Activated T-cell treated with anti-CD3 and anti-CD28 coated beads, Interleukin-2, amount 50 U/mL, for 4 hours (primary cell): Measurements from ENCODE around the gene IP6K3. TPM values are rescaled to one million over a fixed set of nuclear protein-coding genes. Genes with fewer than 3 reads are reported as not detected.

Experiments used
- ATAC-seq, 2 donors: fragments of 200-7000 bp; cut with Tn5 transposase; one replicate each; pipeline ENCODE4 v1.10.0; 2021
- DNase-seq: peaks from one replicate; pipeline ENCODE4 v3.0.0-alpha.2; 2020
- H3K27me3 Mint-ChIP-seq: one replicate; pipeline ENCODE4 v1.8.0; 2021; ENCODE audit warnings: low read depth, mixed read lengths
- H3K36me3 Mint-ChIP-seq: one replicate; pipeline ENCODE4 v1.8.0; 2022; ENCODE audit warnings: mixed read lengths; ENCODE audit not compliant: insufficient read depth
- H3K4me1 Mint-ChIP-seq: one replicate; pipeline ENCODE4 v1.8.0; 2021; ENCODE audit warnings: low read depth, mixed read lengths
- H3K4me3 Mint-ChIP-seq: one replicate; pipeline ENCODE4 v1.8.0; 2021; ENCODE audit warnings: mild to moderate bottlenecking, moderate library complexity, mixed read lengths
- H3K9me3 Mint-ChIP-seq: one replicate; pipeline ENCODE4 v1.8.0; 2021; ENCODE audit warnings: mixed read lengths
- total RNA-seq, 3 donors: library from RNA; stranded (reverse); gene quantifications; one replicate each; pipeline ENCODE4 v1.2.1, GENCODE V29; 2021

The IP6K3 gene
- total RNA-seq, 3 donors from 2014 or later: not detected

- no peak for ATAC-seq
- no peaks in the 10 kb centered on the region for H3K4me1 Mint-ChIP-seq
- peaks cover 3% of the 10 kb centered on the region for H3K27me3 Mint-ChIP-seq
Observed at GRCh38 chr6:33731751-33732282, 14.9 kb downstream of the IP6K3 start.

GRCh38 chr6:33731035-33731434 lies 15.7 kb downstream of the IP6K3 start:
- H3K36me3 Mint-ChIP-seq: no peaks in the 10 kb centered on the region
- H3K27me3 Mint-ChIP-seq: peaks cover 3% of the 10 kb centered on the region
- H3K9me3 Mint-ChIP-seq: no peaks in the 10 kb centered on the region

More at GRCh38 chr6:33731751-33732282, 14.9 kb downstream of the IP6K3 start:
- H3K9me3 Mint-ChIP-seq: no peaks in the 10 kb centered on the region
- DNase-seq: no peak
- no peaks in the 10 kb centered on the region for H3K36me3 Mint-ChIP-seq
- H3K4me3 Mint-ChIP-seq: no peak overlapping the region

GRCh38 chr6:33730611-33731010 lies 16.1 kb downstream of the IP6K3 start:
- no peaks in the 10 kb centered on the region for H3K9me3 Mint-ChIP-seq
- H3K36me3 Mint-ChIP-seq: no peaks in the 10 kb centered on the region
- H3K27me3 Mint-ChIP-seq: peaks cover 3% of the 10 kb centered on the region

More at GRCh38 chr6:33731035-33731434, 15.7 kb downstream of the IP6K3 start:
- ATAC-seq: no peak
- Mint-ChIP-seq H3K4me3 (no peak overlapping the region), H3K4me1 (no peaks in the 10 kb centered on the region)
- DNase-seq: no peak

GRCh38 chr6:33729059-33729458 lies 17.6 kb downstream of the IP6K3 start:
- H3K4me3 Mint-ChIP-seq: no peak overlapping the region
- H3K36me3 Mint-ChIP-seq: no peaks in the 10 kb centered on the region
- H3K27me3 Mint-ChIP-seq: peaks cover 3% of the 10 kb centered on the region
- DNase-seq (no peak), ATAC-seq (no peak)
- H3K9me3 Mint-ChIP-seq: no peaks in the 10 kb centered on the region
- H3K4me1 Mint-ChIP-seq: peaks cover 11% of the 10 kb centered on the region

More at GRCh38 chr6:33730611-33731010, 16.1 kb downstream of the IP6K3 start:
- ATAC-seq (no peak), DNase-seq (no peak)
- Mint-ChIP-seq H3K4me1 (no peaks in the 10 kb centered on the region), H3K4me3 (no peak overlapping the region)

- no peak for DNase-seq
- Mint-ChIP-seq H3K36me3 (no peaks in the 10 kb centered on the region), H3K4me3 (no peak overlapping the region), H3K27me3 (peaks cover 5% of the 10 kb centered on the region), H3K4me1 (peaks cover 17% of the 10 kb centered on the region), H3K9me3 (no peaks in the 10 kb centered on the region)
- ATAC-seq: no peak
Observed at GRCh38 chr6:33728438-33728837, 18.3 kb downstream of the IP6K3 start.

GRCh38 chr6:33727932-33728331 lies 18.8 kb downstream of the IP6K3 start:
- Mint-ChIP-seq H3K36me3 (no peaks in the 10 kb centered on the region), H3K9me3 (no peaks in the 10 kb centered on the region), H3K4me3 (no peak overlapping the region), H3K27me3 (peaks cover 5% of the 10 kb centered on the region), H3K4me1 (peaks cover 18% of the 10 kb centered on the region)
- ATAC-seq (no peak), DNase-seq (no peak)

- Mint-ChIP-seq H3K9me3 (no peaks in the 10 kb centered on the region), H3K4me1 (peaks cover 18% of the 10 kb centered on the region), H3K36me3 (no peaks in the 10 kb centered on the region), H3K27me3 (peaks cover 5% of the 10 kb centered on the region), H3K4me3 (no peak overlapping the region)
- ATAC-seq (no peak), DNase-seq (no peak)
Observed at GRCh38 chr6:33727126-33727525, 19.6 kb downstream of the IP6K3 start.

GRCh38 chr6:33726696-33727095 lies 20.0 kb downstream of the IP6K3 start:
- H3K4me3 Mint-ChIP-seq: no peak overlapping the region
- H3K27me3 Mint-ChIP-seq: peaks cover 5% of the 10 kb centered on the region
- no peaks in the 10 kb centered on the region for H3K9me3 Mint-ChIP-seq
- peaks cover 18% of the 10 kb centered on the region for H3K4me1 Mint-ChIP-seq
- DNase-seq: no peak
- no peak for ATAC-seq
- no peaks in the 10 kb centered on the region for H3K36me3 Mint-ChIP-seq

- Mint-ChIP-seq H3K4me1 (peaks cover 18% of the 10 kb centered on the region), H3K27me3 (peaks cover 3% of the 10 kb centered on the region), H3K36me3 (no peaks in the 10 kb centered on the region), H3K9me3 (no peaks in the 10 kb centered on the region), H3K4me3 (no peak overlapping the region)
- ATAC-seq (no peak), DNase-seq (no peak)
Observed at GRCh38 chr6:33725891-33726673, 20.6 kb downstream of the IP6K3 start.

GRCh38 chr6:33725222-33725621 lies 21.5 kb downstream of the IP6K3 start:
- Mint-ChIP-seq H3K36me3 (no peaks in the 10 kb centered on the region), H3K9me3 (no peaks in the 10 kb centered on the region), H3K4me1 (peaks cover 18% of the 10 kb centered on the region), H3K4me3 (no peak overlapping the region), H3K27me3 (peaks cover 9% of the 10 kb centered on the region)
- DNase-seq: no peak
- ATAC-seq: no peak

- no peaks in the 10 kb centered on the region for H3K9me3 Mint-ChIP-seq
- ATAC-seq (peak; percentile 41 to 62), DNase-seq (no peak)
- peaks cover 18% of the 10 kb centered on the region for H3K4me1 Mint-ChIP-seq
- H3K36me3 Mint-ChIP-seq: no peaks in the 10 kb centered on the region
- peaks cover 11% of the 10 kb centered on the region for H3K27me3 Mint-ChIP-seq
- no peak overlapping the region for H3K4me3 Mint-ChIP-seq
Observed at GRCh38 chr6:33724102-33725023, 22.3 kb downstream of the IP6K3 start.

GRCh38 chr6:33723371-33724085 lies 23.2 kb downstream of the IP6K3 start:
- Mint-ChIP-seq H3K4me1 (peaks cover 18% of the 10 kb centered on the region), H3K4me3 (no peak overlapping the region), H3K27me3 (peaks cover 11% of the 10 kb centered on the region), H3K36me3 (no peaks in the 10 kb centered on the region), H3K9me3 (no peaks in the 10 kb centered on the region)
- DNase-seq: no peak
- ATAC-seq: no peak

GRCh38 chr6:33722103-33722623 lies 24.5 kb downstream of the IP6K3 start:
- no peaks in the 10 kb centered on the region for H3K9me3 Mint-ChIP-seq
- H3K4me1 Mint-ChIP-seq: peaks cover 18% of the 10 kb centered on the region
- peaks cover 11% of the 10 kb centered on the region for H3K27me3 Mint-ChIP-seq
- H3K4me3 Mint-ChIP-seq: no peak overlapping the region
- H3K36me3 Mint-ChIP-seq: no peaks in the 10 kb centered on the region
- DNase-seq: no peak
- ATAC-seq: no peak

GRCh38 chr6:33721508-33721907 lies 25.2 kb downstream of the IP6K3 start:
- ATAC-seq: no peak
- H3K4me3 Mint-ChIP-seq: no peak overlapping the region
- peaks cover 18% of the 10 kb centered on the region for H3K4me1 Mint-ChIP-seq
- no peaks in the 10 kb centered on the region for H3K9me3 Mint-ChIP-seq
- H3K36me3 Mint-ChIP-seq: no peaks in the 10 kb centered on the region
- no peak for DNase-seq
- peaks cover 11% of the 10 kb centered on the region for H3K27me3 Mint-ChIP-seq
